HEK293 (cell line): ENCODE measurements around the gene POU2AF3.

Experiments used
- GLIS2 ChIP-seq: fragments of 450-650 bp; formaldehyde crosslinking; IDR thresholded peaks from 2 replicates; pipeline ENCODE4 v1.5.1; 2016; ENCODE audit warnings: missing biosample characterization, missing genetic modification characterization
- SP3 ChIP-seq: fragments of 450-650 bp; formaldehyde crosslinking; IDR thresholded peaks from 2 replicates; pipeline ENCODE4 v1.5.1; 2016; ENCODE audit warnings: missing biosample characterization, missing genetic modification characterization
- TRIM28 ChIP-seq: IDR thresholded peaks from 2 replicates; pipeline ENCODE4 v1.6.1; 2011; ENCODE audit warnings: low read length, control low read depth, borderline replicate concordance
- YY1 ChIP-seq: fragments of 450-650 bp; formaldehyde crosslinking; IDR thresholded peaks from 2 replicates; pipeline ENCODE4 v1.5.1; 2018; ENCODE audit warnings: missing biosample characterization, missing genetic modification characterization
- ZNF114 ChIP-seq: fragments of 450-650 bp; formaldehyde crosslinking; IDR thresholded peaks from 2 replicates; pipeline ENCODE4 v1.5.0; 2017; ENCODE audit warnings: missing biosample characterization, missing genetic modification characterization
- ZNF239 ChIP-seq: fragments of 450-650 bp; formaldehyde crosslinking; IDR thresholded peaks from 2 replicates; pipeline ENCODE4 v1.5.1; 2016; ENCODE audit warnings: missing biosample characterization, missing genetic modification characterization
- ZNF423 ChIP-seq: fragments of 450-650 bp; formaldehyde crosslinking; IDR thresholded peaks from 2 replicates; pipeline ENCODE4 v1.5.1; 2016; ENCODE audit warnings: missing biosample characterization, missing genetic modification characterization
- ZNF510 ChIP-seq: fragments of 450-650 bp; formaldehyde crosslinking; IDR thresholded peaks from 2 replicates; pipeline ENCODE4 v1.5.1; 2018; ENCODE audit warnings: mild to moderate bottlenecking, missing genetic modification characterization, missing biosample characterization; ENCODE audit not compliant: insufficient replicate concordance
- ZNF658 ChIP-seq: fragments of 450-650 bp; formaldehyde crosslinking; IDR thresholded peaks from 2 replicates; pipeline ENCODE4; 2016; ENCODE audit warnings: missing biosample characterization, missing genetic modification characterization
- ZNF660 ChIP-seq: fragments of 450-650 bp; IDR thresholded peaks from 2 replicates; pipeline ENCODE4 v1.5.1; 2018; ENCODE audit warnings: missing biosample characterization, mild to moderate bottlenecking, missing genetic modification characterization
- ZNF664 ChIP-seq: fragments of 450-650 bp; formaldehyde crosslinking; IDR thresholded peaks from 2 replicates; pipeline ENCODE4 v1.5.1; 2016; ENCODE audit warnings: missing biosample characterization, missing genetic modification characterization
- ZNF791 ChIP-seq: fragments of 450-650 bp; formaldehyde crosslinking; IDR thresholded peaks from 2 replicates; pipeline ENCODE4 v1.5.1; 2016; ENCODE audit warnings: missing biosample characterization, missing genetic modification characterization
- TF ChIP-seq, protein P1 (sequence below): fragments of 450-650 bp; formaldehyde crosslinking; IDR thresholded peaks from 2 replicates; pipeline ENCODE4 v1.5.1; 2016; ENCODE audit warnings: missing biosample characterization, missing genetic modification characterization
- TF ChIP-seq, protein P2 (sequence below): fragments of 450-650 bp; formaldehyde crosslinking; IDR thresholded peaks from 2 replicates; pipeline ENCODE4 v1.5.1; 2017; ENCODE audit warnings: missing biosample characterization, missing genetic modification characterization

DNA sequence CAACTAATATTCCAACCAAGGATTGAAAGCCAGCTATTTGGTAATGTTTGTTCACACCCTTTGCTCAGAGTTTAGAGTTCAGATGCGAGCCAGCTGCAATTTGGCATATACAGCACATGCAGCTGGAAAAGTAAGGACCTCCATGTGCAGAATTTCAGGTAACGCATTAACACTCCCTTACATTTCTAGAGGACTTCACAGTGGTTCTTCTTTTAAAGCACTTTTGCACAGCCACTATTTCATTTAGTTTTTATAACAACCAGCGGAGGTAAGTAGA is 3.4 kb downstream of the POU2AF3 start:
- TF ChIP-seq ZNF658 = no peak
- TF ChIP-seq ZNF239 = no peak
- no peak for TF ChIP-seq ZNF660 (tag by site-specific recombination)
- no peak for TF ChIP-seq ZNF664 (tag by site-specific recombination)
- TF ChIP-seq, protein P1, sequence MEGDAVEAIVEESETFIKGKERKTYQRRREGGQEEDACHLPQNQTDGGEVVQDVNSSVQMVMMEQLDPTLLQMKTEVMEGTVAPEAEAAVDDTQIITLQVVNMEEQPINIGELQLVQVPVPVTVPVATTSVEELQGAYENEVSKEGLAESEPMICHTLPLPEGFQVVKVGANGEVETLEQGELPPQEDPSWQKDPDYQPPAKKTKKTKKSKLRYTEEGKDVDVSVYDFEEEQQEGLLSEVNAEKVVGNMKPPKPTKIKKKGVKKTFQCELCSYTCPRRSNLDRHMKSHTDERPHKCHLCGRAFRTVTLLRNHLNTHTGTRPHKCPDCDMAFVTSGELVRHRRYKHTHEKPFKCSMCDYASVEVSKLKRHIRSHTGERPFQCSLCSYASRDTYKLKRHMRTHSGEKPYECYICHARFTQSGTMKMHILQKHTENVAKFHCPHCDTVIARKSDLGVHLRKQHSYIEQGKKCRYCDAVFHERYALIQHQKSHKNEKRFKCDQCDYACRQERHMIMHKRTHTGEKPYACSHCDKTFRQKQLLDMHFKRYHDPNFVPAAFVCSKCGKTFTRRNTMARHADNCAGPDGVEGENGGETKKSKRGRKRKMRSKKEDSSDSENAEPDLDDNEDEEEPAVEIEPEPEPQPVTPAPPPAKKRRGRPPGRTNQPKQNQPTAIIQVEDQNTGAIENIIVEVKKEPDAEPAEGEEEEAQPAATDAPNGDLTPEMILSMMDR (tag by site-specific recombination) = no peak
- TF ChIP-seq ZNF510 (tag by site-specific recombination) = no peak
- no peak for TF ChIP-seq YY1 (tag by site-specific recombination)
- TF ChIP-seq ZNF423 (tag by site-specific recombination) = no peak
- no peak for TF ChIP-seq ZNF791 (tag by site-specific recombination)
- TF ChIP-seq, protein P2, sequence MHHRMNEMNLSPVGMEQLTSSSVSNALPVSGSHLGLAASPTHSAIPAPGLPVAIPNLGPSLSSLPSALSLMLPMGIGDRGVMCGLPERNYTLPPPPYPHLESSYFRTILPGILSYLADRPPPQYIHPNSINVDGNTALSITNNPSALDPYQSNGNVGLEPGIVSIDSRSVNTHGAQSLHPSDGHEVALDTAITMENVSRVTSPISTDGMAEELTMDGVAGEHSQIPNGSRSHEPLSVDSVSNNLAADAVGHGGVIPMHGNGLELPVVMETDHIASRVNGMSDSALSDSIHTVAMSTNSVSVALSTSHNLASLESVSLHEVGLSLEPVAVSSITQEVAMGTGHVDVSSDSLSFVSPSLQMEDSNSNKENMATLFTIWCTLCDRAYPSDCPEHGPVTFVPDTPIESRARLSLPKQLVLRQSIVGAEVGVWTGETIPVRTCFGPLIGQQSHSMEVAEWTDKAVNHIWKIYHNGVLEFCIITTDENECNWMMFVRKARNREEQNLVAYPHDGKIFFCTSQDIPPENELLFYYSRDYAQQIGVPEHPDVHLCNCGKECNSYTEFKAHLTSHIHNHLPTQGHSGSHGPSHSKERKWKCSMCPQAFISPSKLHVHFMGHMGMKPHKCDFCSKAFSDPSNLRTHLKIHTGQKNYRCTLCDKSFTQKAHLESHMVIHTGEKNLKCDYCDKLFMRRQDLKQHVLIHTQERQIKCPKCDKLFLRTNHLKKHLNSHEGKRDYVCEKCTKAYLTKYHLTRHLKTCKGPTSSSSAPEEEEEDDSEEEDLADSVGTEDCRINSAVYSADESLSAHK (tag by site-specific recombination) = no peak
- TF ChIP-seq GLIS2 (tag by site-specific recombination) = no peak
- TF ChIP-seq SP3 = no peak
- TF ChIP-seq ZNF114 (tag by site-specific recombination) = no peak
- TF ChIP-seq TRIM28 = no peak
